HepG2 (cell line): ENCODE results near the gene TUBB4B. TPM values are rescaled to one million over a fixed set of nuclear protein-coding genes. Genes with fewer than 3 reads are reported as not detected.
A peak's percentile ranks its signal among the peaks of the same experiment; 100 is the strongest.

Experiments
- AGO1 ChIP-seq: fragments of 200-400 bp; formaldehyde crosslinking; IDR thresholded peaks from 2 replicates; pipeline ENCODE4 v1.6.1; 2017; ENCODE audit warnings: mild to moderate bottlenecking, low read depth, low read length, moderate library complexity; ENCODE audit not compliant: poor library complexity, severe bottlenecking
- ARHGAP35 ChIP-seq: sonication (generic); formaldehyde crosslinking; IDR thresholded peaks from 2 replicates; pipeline ENCODE4 v1.9.0; 2022; ENCODE audit warnings: mild to moderate bottlenecking, inconsistent platforms, moderate library complexity, missing genetic modification reagents, borderline replicate concordance
- EEA1 ChIP-seq: sonication (generic); formaldehyde crosslinking; IDR thresholded peaks from 2 replicates; pipeline ENCODE4 v1.5.1; 2020; ENCODE audit warnings: mild to moderate bottlenecking, missing genetic modification reagents, borderline replicate concordance
- MLX ChIP-seq: IDR thresholded peaks from 2 replicates; pipeline ENCODE4 v1.6.1; 2016
- NCOA2 ChIP-seq: sonication (generic); formaldehyde crosslinking; IDR thresholded peaks from 2 replicates; pipeline ENCODE4 v1.8.0; 2022; ENCODE audit warnings: inconsistent platforms
- PHF8 ChIP-seq: sonication (generic); formaldehyde crosslinking; IDR thresholded peaks from 2 replicates; pipeline ENCODE4 v1.5.0; 2020; ENCODE audit warnings: missing genetic modification reagents
- POLR2AphosphoS5 ChIP-seq: IDR thresholded peaks from 2 replicates; pipeline ENCODE4 v1.6.1; 2012; ENCODE audit warnings: low read depth, low read length
- PPARG ChIP-seq: conservative IDR thresholded peaks from 2 replicates; pipeline ENCODE4 v1.6.1; 2016; ENCODE audit warnings: missing biosample characterization, missing genetic modification reagents
- SIN3A ChIP-seq: IDR thresholded peaks from 2 replicates; pipeline ENCODE4 v1.6.1; 2011; ENCODE audit warnings: low read depth, mild to moderate bottlenecking, control low read depth, low read length, borderline replicate concordance
- SP2 ChIP-seq: sonication (generic); formaldehyde crosslinking; IDR thresholded peaks from 2 replicates; pipeline ENCODE4 v1.5.1; 2020; ENCODE audit warnings: mild to moderate bottlenecking, missing genetic modification reagents
- SPEN ChIP-seq: sonication (generic); formaldehyde crosslinking; IDR thresholded peaks from 2 replicates; pipeline ENCODE4 v1.5.1; 2020; ENCODE audit warnings: low read depth, mild to moderate bottlenecking, missing genetic modification reagents
- TRIM24 ChIP-seq: sonication (generic); formaldehyde crosslinking; IDR thresholded peaks from 2 replicates; pipeline ENCODE4 v1.8.0; 2022; ENCODE audit warnings: mild to moderate bottlenecking, missing genetic modification reagents
- YY1 ChIP-seq: IDR thresholded peaks from 2 replicates; pipeline ENCODE4 v1.6.1; 2011; ENCODE audit warnings: low read length, low read depth, moderate library complexity, mild to moderate bottlenecking; ENCODE audit not compliant: insufficient read depth, insufficient replicate concordance
- ZBTB10 ChIP-seq: sonication (generic); formaldehyde crosslinking; IDR thresholded peaks from 2 replicates; pipeline ENCODE4 v1.4.0; 2020; ENCODE audit warnings: missing genetic modification reagents, borderline replicate concordance
- ZNF281 ChIP-seq: sonication (generic); formaldehyde crosslinking; IDR thresholded peaks from 2 replicates; pipeline ENCODE4 v1.4.0; 2020; ENCODE audit warnings: missing genetic modification reagents, borderline replicate concordance
- ZNF431 ChIP-seq: sonication (generic); formaldehyde crosslinking; IDR thresholded peaks from 2 replicates; pipeline ENCODE4 v1.9.0; 2022; ENCODE audit warnings: missing genetic modification reagents, low read depth, mild to moderate bottlenecking, borderline replicate concordance
- ZNF44 ChIP-seq: sonication (generic); formaldehyde crosslinking; IDR thresholded peaks from 2 replicates; pipeline ENCODE4 v1.5.1; 2020; ENCODE audit warnings: mild to moderate bottlenecking, missing genetic modification reagents
- ZNF619 ChIP-seq: sonication (generic); formaldehyde crosslinking; IDR thresholded peaks from 2 replicates; pipeline ENCODE4 v1.4.0; 2020; ENCODE audit warnings: mild to moderate bottlenecking, missing genetic modification reagents
- ZNF652 ChIP-seq: IDR thresholded peaks from 2 replicates; pipeline ENCODE4 v1.6.1; 2016; ENCODE audit warnings: low read depth, borderline replicate concordance
- ZSCAN25 ChIP-seq: sonication (generic); formaldehyde crosslinking; IDR thresholded peaks from 2 replicates; pipeline ENCODE4 v1.8.0; 2022; ENCODE audit warnings: mild to moderate bottlenecking, missing genetic modification reagents
- polyA plus RNA-seq, 8 experiments: library from polyadenylated mRNA; depleted of rRNA in 3 of 8; stranded (reverse) in 7 of 8; unstranded in 1 of 8; fragments of >200 nt; fragmentation: Illumina TruSeq in 4 of 8; extraction: Trizol in 4 of 8; gene quantifications; 2 replicates each; pipeline versions ENCODE4 v1.2.1 to v1.2.3, GENCODE V29; 2011 to 2016; ENCODE audit warnings: low read depth in 4 of 8, missing spikeins in 1 of 8, mixed read lengths in 1 of 8; ENCODE audit not compliant: insufficient read depth in 1 of 8
- total RNA-seq, 5 experiments: library from RNA; depleted of rRNA; stranded (reverse); fragments of >200 nt; fragmentation: Illumina TruSeq; extraction: Trizol; gene quantifications; 2 replicates each; pipeline ENCODE4 v1.2.3, GENCODE V29; 2016; ENCODE audit warnings: low read depth in 1 of 5
- TF ChIP-seq, protein P1 (sequence below): sonication (generic); formaldehyde crosslinking; IDR thresholded peaks from 2 replicates; pipeline ENCODE4 v1.4.0; 2020; ENCODE audit warnings: low read depth, mild to moderate bottlenecking, missing genetic modification reagents

Gene TUBB4B
- total and polyA plus RNA-seq, 2 of the 13 experiments (the other 11 are each of a cell fraction or from before 2014, with no cell fraction given), result 182 to 412 TPM

DNA sequence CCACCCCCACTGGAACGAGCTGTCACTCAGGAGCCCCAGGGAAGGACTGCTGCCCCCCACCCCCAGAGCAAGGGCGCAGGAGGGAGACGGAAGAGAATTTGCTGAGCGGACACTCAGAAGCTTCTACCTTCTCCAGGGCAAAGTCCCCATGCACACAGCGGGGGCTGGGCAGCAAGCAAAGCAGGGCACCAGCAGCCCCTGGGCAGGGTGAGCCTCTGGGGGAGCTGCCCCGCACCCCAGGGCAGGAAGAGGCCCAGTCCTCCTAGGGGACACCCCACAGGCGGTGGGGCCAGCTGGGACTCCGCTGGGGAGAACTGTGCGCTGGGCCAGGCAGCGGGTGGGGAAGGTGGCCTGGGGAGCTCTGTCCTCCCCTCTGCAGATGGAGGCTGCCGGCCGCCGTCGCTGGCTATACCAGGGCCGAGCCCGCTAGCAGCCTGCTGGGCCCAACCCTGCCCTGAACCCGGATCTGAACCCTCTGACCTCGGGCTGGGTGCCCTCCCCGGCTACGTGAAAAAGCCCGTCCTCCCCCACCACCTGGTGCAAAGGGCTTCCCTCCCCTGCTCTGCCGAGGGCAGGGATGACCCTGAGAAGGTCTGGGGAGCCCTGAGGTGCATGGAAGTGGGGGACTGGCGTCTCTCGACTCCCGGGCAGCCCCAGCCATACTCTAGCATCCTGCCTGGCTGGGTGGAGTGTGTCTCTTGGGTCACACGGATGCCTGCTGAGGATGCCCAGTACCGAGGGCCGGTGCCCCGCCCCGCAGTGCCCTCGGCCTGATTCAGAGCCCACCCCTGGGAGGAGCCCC is 11.0 kb upstream of the TUBB4B start (continued):
- TF ChIP-seq AGO1, result peak; percentile 95
- TF ChIP-seq SP2 (CRISPR knock-in tag), result peak; percentile 51
- TF ChIP-seq, protein P1, sequence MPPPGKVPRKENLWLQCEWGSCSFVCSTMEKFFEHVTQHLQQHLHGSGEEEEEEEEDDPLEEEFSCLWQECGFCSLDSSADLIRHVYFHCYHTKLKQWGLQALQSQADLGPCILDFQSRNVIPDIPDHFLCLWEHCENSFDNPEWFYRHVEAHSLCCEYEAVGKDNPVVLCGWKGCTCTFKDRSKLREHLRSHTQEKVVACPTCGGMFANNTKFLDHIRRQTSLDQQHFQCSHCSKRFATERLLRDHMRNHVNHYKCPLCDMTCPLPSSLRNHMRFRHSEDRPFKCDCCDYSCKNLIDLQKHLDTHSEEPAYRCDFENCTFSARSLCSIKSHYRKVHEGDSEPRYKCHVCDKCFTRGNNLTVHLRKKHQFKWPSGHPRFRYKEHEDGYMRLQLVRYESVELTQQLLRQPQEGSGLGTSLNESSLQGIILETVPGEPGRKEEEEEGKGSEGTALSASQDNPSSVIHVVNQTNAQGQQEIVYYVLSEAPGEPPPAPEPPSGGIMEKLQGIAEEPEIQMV (CRISPR knock-in tag), result peak; percentile 26; the same call in 1 of the 2 replicates
- TF ChIP-seq ARHGAP35, result 0 out of 2 replicates have a peak, but pooled peaks have one; percentile 58
- TF ChIP-seq TRIM24 (CRISPR knock-in tag), result no peak
- TF ChIP-seq MLX (CRISPR knock-in tag), result peak; percentile 7; the same call in 1 of the 2 replicates
- peak; percentile 36; the same call in 1 of the 2 replicates for TF ChIP-seq ZNF281 (CRISPR knock-in tag)
- TF ChIP-seq EEA1 (CRISPR knock-in tag), result peak; percentile 8; the same call in 1 of the 2 replicates
- peak; percentile 16; the same call in 1 of the 2 replicates for TF ChIP-seq NCOA2
- no peak for TF ChIP-seq ZNF431
- peak; percentile 75; the same call in 1 of the 2 replicates for TF ChIP-seq SPEN (CRISPR knock-in tag)
- peak; percentile 53; the same call in 1 of the 2 replicates for TF ChIP-seq ZSCAN25 (CRISPR knock-in tag)
- peak; percentile 87 for TF ChIP-seq ZBTB10 (CRISPR knock-in tag)
- TF ChIP-seq ZNF652 (CRISPR knock-in tag), result no peak
- no peak for TF ChIP-seq PHF8 (CRISPR knock-in tag)
- peak; percentile 31 for TF ChIP-seq YY1
- TF ChIP-seq PPARG (CRISPR knock-in tag), result peak; percentile 44; the same call in 1 of the 2 replicates
- TF ChIP-seq ZNF44 (CRISPR knock-in tag), result 0 out of 2 replicates have a peak, but pooled peaks have one; percentile 28
- TF ChIP-seq ZNF619, result peak; percentile 71; the same call in 1 of the 2 replicates
- peak; percentile 25; the same call in 1 of the 2 replicates for TF ChIP-seq POLR2AphosphoS5
- TF ChIP-seq SIN3A, result 0 out of 2 replicates have a peak, but pooled peaks have one; percentile 21
